HUES64 (cell line): ENCODE results near the gene ZNF771. TPM values are rescaled to one million over a fixed set of nuclear protein-coding genes. Genes with fewer than 3 reads are reported as not detected.

Source experiments
- H3K27ac ChIP-seq: 2 replicates; pipeline ENCODE4 v1.7.0; 2013; ENCODE audit warnings: low read depth, low read length, inconsistent platforms
- H3K27me3 ChIP-seq: 2 replicates; pipeline ENCODE4 v1.6.1; 2013; ENCODE audit warnings: mild to moderate bottlenecking, low read length; ENCODE audit not compliant: insufficient read depth
- H3K36me3 ChIP-seq: 2 replicates; pipeline ENCODE4 v1.6.1; 2013; ENCODE audit warnings: mild to moderate bottlenecking, low read length; ENCODE audit not compliant: insufficient read depth
- H3K4me1 ChIP-seq: 2 replicates; pipeline ENCODE4 v1.6.1; 2013; ENCODE audit warnings: mild to moderate bottlenecking, low read length, moderate library complexity; ENCODE audit not compliant: insufficient read depth
- H3K4me3 ChIP-seq: 2 replicates; pipeline ENCODE4 v1.5.1; 2013; ENCODE audit warnings: mild to moderate bottlenecking, low read length, moderate library complexity
- H3K9ac ChIP-seq: 2 replicates; pipeline ENCODE4 v1.6.1; 2013; ENCODE audit warnings: mild to moderate bottlenecking, low read depth, low read length
- H3K9me3 ChIP-seq: 2 replicates; pipeline ENCODE4 v1.6.1; 2013; ENCODE audit warnings: low read depth, low read length; ENCODE audit not compliant: insufficient read depth
- WGBS: fragments of 150-250, 120-280 bp; methylation state at CpG from one replicate; pipeline ENCODE4 v1.1.7; 2013; ENCODE audit warnings: missing lambda C conversion rate; 5-methylcytosine and 5-hydroxymethylcytosine counted together
- polyA plus RNA-seq, 2 experiments: library from polyadenylated mRNA; stranded (reverse); fragments of 50-300 nt; gene quantifications; one replicate each; pipeline ENCODE4 v1.2.3, GENCODE V29; 2013

ZNF771 gene
- polyA plus RNA-seq (2013, experiment 1 of 2) = 8.5 TPM
- polyA plus RNA-seq (2013, experiment 2 of 2) = 7.9 TPM

DNA sequence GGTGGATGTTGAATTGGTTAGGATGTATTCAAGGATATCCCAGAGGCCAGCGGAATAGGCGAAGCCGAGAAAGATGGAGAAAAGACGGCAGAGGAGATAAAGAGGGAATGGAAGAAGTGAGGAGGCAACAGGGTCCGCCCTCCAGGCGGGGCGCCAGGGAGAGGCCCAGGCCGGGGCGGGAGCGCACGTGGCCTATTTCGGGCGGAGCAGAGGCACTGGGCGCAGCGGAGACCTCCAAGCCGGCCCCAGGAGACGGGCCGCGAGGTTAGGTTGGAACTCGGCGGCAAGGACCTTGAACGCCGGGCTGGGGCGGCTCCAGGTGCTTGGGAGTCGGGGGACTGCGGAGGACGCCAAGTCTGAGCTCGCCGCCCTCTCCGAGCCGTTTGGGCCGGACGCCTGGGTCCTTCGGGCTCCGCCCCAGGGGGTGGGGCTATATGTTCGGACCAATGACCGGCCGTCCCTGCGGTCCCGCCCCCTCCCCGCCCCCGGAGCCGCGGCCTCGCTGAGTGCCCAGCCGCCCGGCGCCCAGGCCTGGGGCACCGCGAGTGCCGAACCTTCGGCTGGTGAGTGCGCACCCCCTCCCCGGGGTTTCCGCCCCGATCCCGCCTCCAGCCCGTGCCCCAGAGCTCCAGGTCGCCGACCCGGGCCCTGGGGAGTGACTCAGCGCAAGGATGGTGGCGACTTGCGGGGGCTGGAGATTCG lies at the start of gene ZNF771:
ZNF771 (plus strand) TSS at position 505 of the 702 bp plus-strand sequence. CDS start 448 bp downstream, outside the sequence.
- Histone ChIP-seq H3K4me3 (peak within 1 kb of the TSS; percentile 91), H3K27me3 (no peaks in the 10 kb centered on the region), H3K4me1 (0 out of 2 replicates have a peak, but pooled peaks cover 5% of the 10 kb centered on the region), H3K9ac (peak within 1 kb of the TSS; percentile 93), H3K27ac (peak within 1 kb of the TSS; percentile 94), H3K36me3 (peaks cover 19% of the 10 kb centered on the region), H3K9me3 (no peaks in the 10 kb centered on the region)
- WGBS = 1% methylated on average over 65 of the region's 65 CpGs

DNA sequence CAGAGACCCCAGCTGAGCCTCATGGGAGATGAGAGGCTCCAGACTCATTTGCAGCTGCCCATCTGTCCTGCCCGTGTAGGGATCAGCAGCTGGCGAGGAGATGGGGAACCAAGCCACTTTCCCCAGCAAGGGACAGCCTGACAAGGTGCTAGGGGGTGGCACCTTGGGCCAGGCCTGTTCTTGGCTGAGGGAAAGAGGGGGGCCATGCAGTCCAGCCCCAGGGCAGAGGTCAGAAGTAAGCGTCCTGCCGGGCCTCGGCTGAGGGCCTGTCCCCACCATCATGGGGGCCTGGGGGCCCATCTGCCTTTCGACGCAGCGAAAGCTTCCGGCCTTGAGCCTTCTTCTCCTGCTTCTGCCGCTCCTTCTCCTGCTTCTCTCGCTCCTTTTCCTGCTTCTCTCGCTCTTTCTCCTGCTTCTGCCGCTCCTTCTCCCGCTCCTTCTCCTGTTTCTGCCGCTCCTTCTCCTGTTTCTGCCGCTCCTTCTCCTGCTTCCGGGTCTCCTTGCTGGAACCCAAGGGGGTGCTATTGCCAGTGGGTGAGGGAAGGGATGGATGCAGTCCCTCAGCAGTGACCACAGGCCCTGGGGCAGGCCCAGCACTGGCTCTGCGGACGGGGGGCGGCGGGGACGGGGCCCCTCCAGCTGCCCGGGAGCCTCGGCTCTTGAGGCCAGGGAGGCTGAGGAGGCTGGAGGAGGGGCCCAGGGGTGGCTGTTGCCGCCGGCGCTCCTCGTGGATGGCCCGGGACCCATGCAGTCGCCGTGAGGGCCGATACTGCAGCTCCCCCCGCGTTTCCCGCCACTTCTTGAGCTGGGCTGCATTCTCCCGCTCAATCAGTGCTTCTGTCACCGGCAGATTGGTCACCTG lies 49.5 kb upstream of the ZNF771 start:
- no peak overlapping the region for H3K27ac ChIP-seq
- WGBS = 94% methylated on average over 37 of the region's 37 CpGs
- H3K36me3 ChIP-seq = peaks cover 32% of the 10 kb centered on the region
- H3K27me3 ChIP-seq = no peaks in the 10 kb centered on the region
- H3K9me3 ChIP-seq = no peaks in the 10 kb centered on the region
- no peak overlapping the region for H3K9ac ChIP-seq
- no peak overlapping the region for H3K4me3 ChIP-seq
- H3K4me1 ChIP-seq = no peaks in the 10 kb centered on the region

DNA sequence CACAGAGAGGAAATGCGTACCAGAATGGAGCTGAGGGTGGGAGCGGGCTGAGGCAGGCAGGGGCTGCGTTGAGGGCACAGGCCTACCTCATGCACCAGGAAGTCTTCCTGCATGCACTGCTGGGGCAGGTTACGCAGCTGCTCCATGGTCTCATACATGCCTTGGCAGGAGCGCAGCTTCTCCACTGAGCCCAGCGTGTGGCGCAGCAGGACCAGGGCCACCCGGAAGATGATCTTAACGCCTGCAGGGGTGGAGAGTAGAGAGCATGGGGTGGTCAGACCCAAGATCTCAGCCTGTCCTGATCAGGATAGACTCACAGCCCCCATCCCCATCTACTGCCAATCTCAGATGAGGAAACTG lies 48.8 kb upstream of the ZNF771 start:
- Histone ChIP-seq H3K36me3 (peaks cover 26% of the 10 kb centered on the region), H3K4me3 (no peak overlapping the region), H3K9ac (no peak overlapping the region), H3K27ac (no peak overlapping the region), H3K9me3 (no peaks in the 10 kb centered on the region), H3K4me1 (no peaks in the 10 kb centered on the region), H3K27me3 (no peaks in the 10 kb centered on the region)
- 96% methylated on average over 9 of the region's 9 CpGs for WGBS

GRCh38 chr16:30358990-30359870 lies 48.2 kb upstream of the ZNF771 start:
- Histone ChIP-seq H3K9ac (no peak overlapping the region), H3K4me1 (no peaks in the 10 kb centered on the region), H3K4me3 (no peak overlapping the region), H3K9me3 (no peaks in the 10 kb centered on the region), H3K27ac (no peak overlapping the region), H3K36me3 (peaks cover 21% of the 10 kb centered on the region; the same call in 1 of the 2 replicates), H3K27me3 (no peaks in the 10 kb centered on the region)
- WGBS = 94% methylated on average over 28 of the region's 28 CpGs

DNA sequence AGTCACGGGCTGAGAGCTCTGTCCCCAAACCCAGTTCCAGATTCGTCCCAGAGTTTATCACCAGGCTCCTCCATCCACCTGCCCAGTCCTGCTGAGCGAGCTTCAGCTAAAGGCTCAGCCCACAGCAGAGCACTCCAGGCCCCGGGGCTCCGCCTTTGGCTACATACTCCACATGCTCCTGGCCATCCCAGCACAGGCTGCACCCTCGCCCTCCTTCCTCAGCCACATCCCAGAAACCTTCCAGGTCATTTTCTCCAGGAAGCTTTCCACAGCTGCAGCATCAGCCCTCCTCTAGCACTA lies 47.6 kb upstream of the ZNF771 start:
- H3K27ac ChIP-seq = no peak overlapping the region
- H3K9me3 ChIP-seq = no peaks in the 10 kb centered on the region
- H3K9ac ChIP-seq = peak overlapping the region; percentile 21; the same call in 1 of the 2 replicates
- WGBS = 78% methylated on average over 6 of the region's 6 CpGs
- no peak overlapping the region for H3K4me3 ChIP-seq
- H3K36me3 ChIP-seq = peaks cover 25% of the 10 kb centered on the region; the same call in 1 of the 2 replicates
- H3K27me3 ChIP-seq = no peaks in the 10 kb centered on the region
- H3K4me1 ChIP-seq = no peaks in the 10 kb centered on the region

- Histone ChIP-seq H3K9me3 (no peaks in the 10 kb centered on the region), H3K27me3 (no peaks in the 10 kb centered on the region), H3K9ac (no peak overlapping the region), H3K4me3 (no peak overlapping the region), H3K36me3 (peaks cover 29% of the 10 kb centered on the region; the same call in 1 of the 2 replicates), H3K4me1 (no peaks in the 10 kb centered on the region), H3K27ac (no peak overlapping the region)
- 92% methylated on average over 7 of the region's 7 CpGs for WGBS
Observed at GRCh38 chr16:30361180-30361579, 46.2 kb upstream of the ZNF771 start.

DNA sequence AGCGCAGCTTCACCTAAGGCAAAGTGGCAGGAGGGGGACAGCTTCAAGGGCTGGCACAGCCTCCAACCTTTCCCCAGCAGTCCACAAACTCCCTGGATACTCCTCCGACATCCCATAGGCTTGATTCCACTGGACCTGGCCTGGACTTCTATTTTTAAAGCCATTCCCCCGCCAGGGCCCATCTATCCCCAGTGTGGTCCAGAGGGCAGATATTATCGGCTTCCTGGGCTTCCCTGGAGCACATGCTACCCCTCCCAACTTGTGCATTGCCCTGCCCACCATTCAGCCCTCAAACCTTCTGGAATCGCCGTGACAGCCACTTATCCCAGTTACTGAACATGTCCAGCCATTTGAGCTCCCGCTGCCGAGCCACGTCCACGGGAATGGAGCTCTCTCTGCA lies 42.2 kb upstream of the ZNF771 start:
- 93% methylated on average over 10 of the region's 10 CpGs for WGBS
- no peak overlapping the region for H3K4me3 ChIP-seq
- H3K9ac ChIP-seq = no peak overlapping the region
- H3K27me3 ChIP-seq = no peaks in the 10 kb centered on the region
- no peaks in the 10 kb centered on the region for H3K4me1 ChIP-seq
- H3K36me3 ChIP-seq = peaks cover 17% of the 10 kb centered on the region; the same call in 1 of the 2 replicates
- H3K27ac ChIP-seq = no peak overlapping the region
- H3K9me3 ChIP-seq = no peaks in the 10 kb centered on the region

DNA sequence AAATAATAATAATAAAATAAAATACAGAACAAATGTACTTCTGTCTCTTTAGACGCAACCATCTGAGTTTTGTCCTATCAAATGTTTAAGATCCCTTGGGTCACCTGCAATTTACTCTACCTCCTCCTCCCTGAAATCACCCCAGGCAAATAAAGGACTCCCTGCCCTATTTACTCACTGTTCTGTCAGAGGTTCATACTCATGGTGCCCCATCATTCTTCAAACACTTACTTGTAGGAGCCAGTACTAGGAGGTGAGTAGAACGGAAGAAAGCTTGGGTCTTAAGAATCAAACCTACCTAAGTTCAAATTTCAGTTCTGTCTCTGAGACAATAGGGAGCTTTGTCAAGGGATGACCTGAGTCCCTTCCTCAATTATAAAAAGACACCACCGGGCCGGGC lies 40.9 kb upstream of the ZNF771 start:
- Histone ChIP-seq H3K9me3 (no peaks in the 10 kb centered on the region), H3K27ac (no peak overlapping the region), H3K4me1 (no peaks in the 10 kb centered on the region), H3K4me3 (no peak overlapping the region), H3K27me3 (no peaks in the 10 kb centered on the region), H3K36me3 (peaks cover 17% of the 10 kb centered on the region; the same call in 1 of the 2 replicates), H3K9ac (no peak overlapping the region)
- WGBS = 94% methylated on average over 4 of the region's 4 CpGs

DNA sequence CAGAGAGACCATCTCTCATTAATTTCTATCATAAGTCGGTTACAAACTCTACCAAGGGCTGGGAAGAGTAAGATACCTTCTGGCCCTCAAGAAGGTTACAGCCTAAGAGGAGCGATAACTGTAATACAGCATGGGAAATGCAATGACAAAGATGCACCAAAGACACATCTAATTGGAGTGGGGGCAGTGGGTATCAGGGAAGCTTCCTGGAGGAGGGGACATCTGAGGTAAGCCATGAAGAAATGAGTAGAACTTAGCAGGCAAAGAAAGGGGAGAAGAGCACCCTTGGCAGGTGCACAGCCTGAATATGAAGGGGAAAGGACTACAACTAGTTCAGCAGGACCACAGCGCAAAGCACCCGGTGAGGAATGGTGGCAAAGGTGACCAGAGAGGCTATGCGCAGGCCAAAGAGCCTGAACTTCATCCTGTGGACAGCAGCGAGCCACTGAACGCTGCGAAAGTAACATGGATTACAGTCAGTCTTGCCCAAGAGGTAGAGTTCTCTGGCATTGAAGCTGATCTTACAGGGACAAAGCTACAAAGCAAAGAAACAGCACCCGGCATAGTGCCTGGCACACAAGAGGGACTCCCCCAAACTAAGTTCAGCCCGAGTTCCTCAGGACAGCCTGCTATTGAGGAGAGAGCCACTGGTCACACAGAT lies 39.9 kb upstream of the ZNF771 start:
- H3K27ac ChIP-seq = no peak overlapping the region
- H3K9me3 ChIP-seq = no peaks in the 10 kb centered on the region
- H3K9ac ChIP-seq = no peak overlapping the region
- 96% methylated on average over 10 of the region's 10 CpGs for WGBS
- peaks cover 13% of the 10 kb centered on the region; the same call in 1 of the 2 replicates for H3K36me3 ChIP-seq
- H3K4me3 ChIP-seq = peak overlapping the region; percentile 69
- H3K27me3 ChIP-seq = no peaks in the 10 kb centered on the region
- H3K4me1 ChIP-seq = no peaks in the 10 kb centered on the region

- Histone ChIP-seq H3K36me3 (peaks cover 11% of the 10 kb centered on the region; the same call in 1 of the 2 replicates), H3K9me3 (no peaks in the 10 kb centered on the region), H3K27ac (no peak overlapping the region), H3K27me3 (no peaks in the 10 kb centered on the region), H3K4me1 (no peaks in the 10 kb centered on the region), H3K4me3 (peak overlapping the region; percentile 69), H3K9ac (no peak overlapping the region)
- WGBS = 49% methylated on average over 7 of the region's 8 CpGs
Observed at GRCh38 chr16:30368122-30368791, 39.1 kb upstream of the ZNF771 start.
